C4-2B (cell line): ENCODE measurements around the gene NHLRC2.

Source experiments
- CTCF ChIP-seq: fragments of 450-650 bp; conservative IDR thresholded peaks from 2 replicates; pipeline ENCODE4 v1.5.1; 2017; ENCODE audit warnings: mild to moderate bottlenecking
- ZFX ChIP-seq: fragments of 450-650 bp; IDR thresholded peaks from 2 replicates; pipeline ENCODE4 v1.6.1; 2017

DNA sequence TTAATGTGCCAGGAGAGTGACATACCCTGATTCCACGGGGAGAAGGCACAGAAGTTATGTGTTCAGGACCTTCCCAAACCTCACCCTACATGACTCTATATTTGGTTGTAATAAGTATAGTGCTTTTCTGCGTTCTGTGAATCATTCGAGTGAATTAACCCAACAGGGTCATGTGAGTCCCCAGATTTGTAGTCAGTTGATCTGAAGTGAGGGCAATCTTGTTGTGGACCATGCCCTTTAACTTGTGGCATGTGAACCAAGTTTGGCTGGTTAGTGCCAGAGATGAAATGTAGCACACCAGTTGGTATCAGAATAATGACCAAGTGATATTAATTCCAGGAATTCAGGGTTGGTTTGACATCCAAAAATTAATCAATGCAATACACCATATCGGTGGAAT, 70.2 kb downstream of the NHLRC2 start:
- TF ChIP-seq CTCF = no peak
- TF ChIP-seq ZFX = no peak
